GM20000 (cell line): ENCODE measurements around the gene RELCH.

Experiments
- DNase-seq: peaks from one replicate; pipeline ENCODE4 v3.0.0; 2012; ENCODE audit warnings: low spot score
- TF ChIP-seq, protein P1 (sequence below): IDR thresholded peaks from 2 replicates; pipeline ENCODE4 v1.5.1; 2012; ENCODE audit warnings: mild to moderate bottlenecking, control low read depth; ENCODE audit errors: extremely low read depth, missing control alignments

Gene RELCH

DNA sequence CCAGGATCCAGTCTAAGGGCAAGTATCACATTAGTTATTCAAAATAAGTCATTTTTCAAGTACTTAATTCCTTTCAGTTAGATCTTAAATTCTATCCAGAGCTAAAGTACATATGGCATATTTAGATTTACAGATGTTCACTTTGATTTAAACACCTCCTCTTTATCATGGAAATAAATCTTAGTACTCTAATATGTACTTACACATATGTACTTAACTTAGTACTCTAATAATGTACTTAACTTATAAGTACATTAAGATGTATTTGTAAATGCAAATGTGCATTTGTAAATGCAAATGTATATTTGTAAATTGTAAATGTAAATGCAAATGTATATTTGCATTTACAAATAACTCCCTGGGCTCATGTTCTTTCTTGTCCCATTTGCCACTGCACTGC, 14.8 kb upstream of the RELCH start:
- DNase-seq = no peak
- TF ChIP-seq, protein P1, sequence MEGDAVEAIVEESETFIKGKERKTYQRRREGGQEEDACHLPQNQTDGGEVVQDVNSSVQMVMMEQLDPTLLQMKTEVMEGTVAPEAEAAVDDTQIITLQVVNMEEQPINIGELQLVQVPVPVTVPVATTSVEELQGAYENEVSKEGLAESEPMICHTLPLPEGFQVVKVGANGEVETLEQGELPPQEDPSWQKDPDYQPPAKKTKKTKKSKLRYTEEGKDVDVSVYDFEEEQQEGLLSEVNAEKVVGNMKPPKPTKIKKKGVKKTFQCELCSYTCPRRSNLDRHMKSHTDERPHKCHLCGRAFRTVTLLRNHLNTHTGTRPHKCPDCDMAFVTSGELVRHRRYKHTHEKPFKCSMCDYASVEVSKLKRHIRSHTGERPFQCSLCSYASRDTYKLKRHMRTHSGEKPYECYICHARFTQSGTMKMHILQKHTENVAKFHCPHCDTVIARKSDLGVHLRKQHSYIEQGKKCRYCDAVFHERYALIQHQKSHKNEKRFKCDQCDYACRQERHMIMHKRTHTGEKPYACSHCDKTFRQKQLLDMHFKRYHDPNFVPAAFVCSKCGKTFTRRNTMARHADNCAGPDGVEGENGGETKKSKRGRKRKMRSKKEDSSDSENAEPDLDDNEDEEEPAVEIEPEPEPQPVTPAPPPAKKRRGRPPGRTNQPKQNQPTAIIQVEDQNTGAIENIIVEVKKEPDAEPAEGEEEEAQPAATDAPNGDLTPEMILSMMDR = no peak

DNA sequence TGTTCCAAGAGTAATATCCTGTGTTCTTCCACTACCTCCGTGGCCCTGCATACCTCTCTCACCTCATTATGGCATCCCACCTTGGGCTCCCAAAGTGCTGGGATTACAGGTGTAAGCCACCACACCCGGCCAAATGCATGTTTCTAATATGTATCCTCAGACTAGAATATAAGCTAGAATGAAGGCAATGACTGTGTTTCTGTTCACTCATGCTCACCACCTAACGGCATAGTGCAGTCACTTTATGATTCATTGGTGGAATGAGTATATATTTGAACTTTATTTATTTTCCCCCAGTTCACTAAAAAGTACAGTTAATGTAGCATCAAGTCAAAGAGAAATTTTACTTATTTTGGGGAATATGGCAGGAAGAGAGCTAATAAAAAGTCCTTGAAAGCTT, 11.5 kb upstream of the RELCH start:
- DNase-seq = no peak
- TF ChIP-seq, protein P1 = no peak

DNA sequence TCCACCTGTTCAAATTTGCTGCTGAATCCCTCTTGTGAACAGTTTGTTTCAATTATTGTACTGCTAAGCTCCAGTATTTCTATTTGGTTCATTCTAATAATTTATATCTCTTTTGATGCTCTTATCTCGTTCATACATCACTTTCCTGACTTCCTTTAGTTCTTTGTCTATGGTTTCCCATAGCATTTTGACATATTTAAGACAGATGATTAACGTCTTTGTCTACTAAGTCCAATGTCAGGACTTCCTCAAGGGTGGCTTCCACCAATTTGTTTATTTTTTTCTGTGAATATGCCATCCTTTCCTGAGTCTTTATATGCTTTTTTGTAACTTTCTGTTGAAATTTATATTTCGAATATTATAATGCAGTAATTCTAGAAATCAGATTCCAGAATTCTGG, 9.8 kb upstream of the RELCH start:
- DNase-seq = no peak
- TF ChIP-seq, protein P1 = no peak

DNA sequence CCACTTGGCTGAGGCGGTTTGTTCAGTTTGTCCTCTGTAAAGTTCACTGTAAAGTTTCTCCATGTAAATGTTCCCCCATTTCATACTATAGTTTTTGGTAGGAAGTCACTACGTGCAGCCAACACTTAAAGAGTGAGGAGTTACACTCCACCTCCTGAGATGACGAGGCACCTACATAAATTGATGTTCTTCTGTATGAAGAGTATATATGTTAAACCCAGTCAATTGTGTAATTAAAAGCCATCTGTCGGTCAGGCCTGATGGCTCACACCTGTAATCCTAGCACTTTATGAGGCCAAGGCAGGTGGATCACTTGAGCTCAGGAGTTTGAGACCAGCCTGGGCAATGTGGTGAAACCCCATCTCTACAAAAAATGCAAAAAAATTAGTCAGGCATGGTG, 7.8 kb upstream of the RELCH start:
- TF ChIP-seq, protein P1 = no peak
- no peak for DNase-seq

DNA sequence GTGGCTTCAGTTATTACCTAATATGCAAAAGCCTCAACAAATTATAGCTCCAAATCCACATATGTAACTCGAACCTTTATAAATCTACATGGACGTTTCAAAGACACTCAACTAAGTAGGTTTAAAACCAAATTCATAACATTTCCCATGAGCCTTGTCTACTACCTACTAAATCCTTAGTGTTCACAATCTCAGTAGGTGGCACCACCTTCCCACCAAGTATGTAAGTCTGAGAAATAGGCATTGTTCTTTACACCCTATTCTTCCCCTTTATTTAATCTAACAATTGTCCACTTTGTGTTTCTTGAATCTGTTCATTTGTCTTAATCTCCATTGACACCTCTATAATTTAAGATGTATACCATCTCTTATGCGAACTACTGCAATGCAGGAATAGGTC, 4.8 kb upstream of the RELCH start:
- TF ChIP-seq, protein P1 = no peak
- no peak for DNase-seq

DNA sequence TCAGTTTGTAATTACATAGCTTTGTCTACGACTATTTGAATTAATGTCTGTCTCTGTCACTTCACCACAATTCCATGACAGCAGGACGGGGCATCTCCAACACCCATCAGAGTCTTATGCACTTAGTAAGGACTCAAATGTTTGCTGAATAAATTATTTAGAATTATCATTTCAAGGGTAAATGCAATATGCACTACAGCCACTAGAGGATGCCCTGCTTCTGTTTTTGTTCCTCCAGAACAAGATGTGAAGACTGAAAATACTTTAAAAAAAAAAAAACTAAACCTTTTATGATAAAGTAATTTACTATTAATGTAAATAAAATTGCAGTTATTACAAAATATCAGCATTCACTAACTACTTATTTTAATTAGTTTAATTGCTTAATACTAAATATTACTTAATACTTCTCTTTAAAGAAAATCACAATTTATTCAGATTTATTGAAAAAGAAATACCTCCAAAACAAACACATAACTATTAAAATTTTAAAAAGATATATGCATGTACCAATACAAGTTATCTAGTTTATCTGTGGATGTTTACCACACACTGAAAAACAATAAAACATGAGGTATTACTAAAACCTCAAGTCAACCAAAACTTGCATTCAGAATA, 3.4 kb upstream of the RELCH start:
- peak; percentile 27 for DNase-seq
- TF ChIP-seq, protein P1 = peak; percentile 69

DNA sequence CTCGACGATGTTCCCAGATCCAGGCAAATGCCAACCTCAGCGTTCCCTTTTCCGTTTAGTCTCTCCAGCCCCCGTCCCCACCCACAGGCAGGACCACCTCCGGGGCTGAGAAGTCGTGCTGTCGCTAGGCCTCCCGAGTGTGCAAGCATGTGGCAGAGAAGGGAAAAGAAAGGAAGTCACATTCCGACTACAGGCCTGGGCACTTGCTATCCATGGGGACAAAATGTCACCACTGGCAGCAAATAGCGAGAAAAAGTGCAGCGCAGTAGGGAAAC, 619 bp upstream of the RELCH start:
- TF ChIP-seq, protein P1 = no peak
- DNase-seq = no peak
